ENCODE results near the gene PKN1. TPM values are rescaled to one million over a fixed set of nuclear protein-coding genes. Genes with fewer than 3 reads are reported as not detected.

PKN1 gene
- total RNA-seq, 1 donor = 164 TPM

DNA sequence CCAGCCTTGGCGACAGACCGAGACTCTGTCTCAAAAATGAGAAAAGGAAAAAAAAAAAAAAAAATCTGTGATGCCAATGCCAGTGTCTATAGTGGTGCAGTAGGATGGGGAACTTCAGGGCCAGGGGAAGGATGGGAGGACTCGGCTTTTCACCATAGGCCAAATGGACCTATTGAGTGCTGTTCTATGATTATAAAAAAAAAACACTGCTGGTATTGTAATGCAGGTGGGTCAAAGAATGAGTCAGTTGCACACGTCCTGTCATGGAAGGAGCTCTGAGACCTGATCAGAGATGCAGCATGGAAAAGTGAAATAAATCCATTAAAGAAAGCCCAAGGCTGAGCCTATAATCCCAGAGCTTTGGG lies 78.1 kb downstream of the PKN1 start:
- TF ChIP-seq CTCF (IDR thresholded peaks at IDR 0.05; ENCODE audit: insufficient read depth, low read length) = no peak
- H3K4me3 ChIP-seq (ENCODE audit: low read depth, low read length) = no peak overlapping the region
- DNase-seq (ENCODE audit: low read depth) = no peak

DNA sequence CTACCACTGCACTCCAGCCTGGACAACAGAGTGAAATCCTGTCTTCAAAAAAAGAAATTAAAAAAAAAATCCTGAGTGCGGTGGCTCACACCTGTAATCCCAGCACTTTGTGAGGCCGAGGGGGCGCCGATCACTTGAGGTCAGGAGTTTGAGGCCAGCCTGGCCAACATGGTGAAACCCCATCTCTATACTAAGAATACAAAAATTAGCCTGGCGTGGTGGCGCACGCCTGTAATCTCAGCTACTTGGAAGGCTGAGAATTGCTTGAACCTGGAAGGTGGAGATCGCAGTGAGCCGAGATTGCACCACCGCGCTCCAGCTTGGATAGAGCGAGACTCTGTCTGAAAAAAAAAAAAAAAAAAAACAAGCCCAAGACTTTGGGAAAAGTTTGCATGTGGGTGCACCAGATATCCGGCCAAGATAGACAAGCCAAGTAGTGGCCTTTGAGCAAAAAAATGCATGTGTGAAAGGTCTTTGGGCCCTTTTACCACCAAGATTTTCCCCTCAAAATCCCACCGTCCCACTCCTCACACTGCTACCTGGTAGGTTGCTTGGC lies 79.4 kb downstream of the PKN1 start:
- no peak overlapping the region for H3K4me3 ChIP-seq (ENCODE audit: low read depth, low read length)
- no peak for TF ChIP-seq CTCF (IDR thresholded peaks at IDR 0.05; ENCODE audit: insufficient read depth, low read length)
- no peak for DNase-seq (ENCODE audit: low read depth)

DNA sequence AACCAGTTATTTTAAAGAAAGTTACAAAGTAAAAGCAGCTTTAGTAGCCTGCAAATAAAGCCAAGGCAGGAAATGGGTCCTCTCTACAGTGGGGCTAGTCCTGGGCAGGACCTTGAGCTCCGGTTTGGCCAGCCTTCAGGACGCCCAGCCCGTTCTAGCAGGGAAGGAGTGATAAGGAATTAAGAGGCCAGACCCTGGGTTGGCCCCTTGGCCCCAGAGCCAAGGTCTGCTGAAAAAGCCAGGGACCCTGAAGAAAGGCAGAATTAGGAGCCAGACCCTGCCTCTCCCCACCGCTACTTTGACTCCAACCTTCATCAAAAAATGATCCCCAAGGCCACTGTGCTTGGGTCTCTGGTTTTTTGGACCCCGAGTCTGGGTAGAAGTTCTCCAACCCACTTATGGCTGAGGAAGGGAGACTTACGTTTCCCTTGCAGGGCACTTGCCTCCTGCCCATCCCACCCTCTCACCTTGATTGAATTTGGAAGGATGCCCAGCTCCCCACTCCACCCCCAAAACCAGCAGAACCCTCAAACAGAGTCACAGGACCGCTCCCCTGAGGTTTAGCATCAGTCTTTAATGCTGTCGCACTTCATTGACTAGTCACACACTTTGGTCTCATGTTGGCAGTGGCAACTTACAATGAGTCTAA lies 81.2 kb downstream of the PKN1 start:
- peak overlapping the region; percentile 4 for H3K4me3 ChIP-seq (ENCODE audit: low read depth, low read length)
- no peak for TF ChIP-seq CTCF (IDR thresholded peaks at IDR 0.05; ENCODE audit: insufficient read depth, low read length)
- DNase-seq (ENCODE audit: low read depth) = no peak

- no peak for TF ChIP-seq CTCF (IDR thresholded peaks at IDR 0.05; ENCODE audit: insufficient read depth, low read length)
- H3K4me3 ChIP-seq (ENCODE audit: low read depth, low read length) = peak overlapping the region; percentile 98
- DNase-seq (ENCODE audit: low read depth) = no peak
These were observed 82.5 kb downstream of the PKN1 start for GRCh38 chr19:14515501-14516047.

DNA sequence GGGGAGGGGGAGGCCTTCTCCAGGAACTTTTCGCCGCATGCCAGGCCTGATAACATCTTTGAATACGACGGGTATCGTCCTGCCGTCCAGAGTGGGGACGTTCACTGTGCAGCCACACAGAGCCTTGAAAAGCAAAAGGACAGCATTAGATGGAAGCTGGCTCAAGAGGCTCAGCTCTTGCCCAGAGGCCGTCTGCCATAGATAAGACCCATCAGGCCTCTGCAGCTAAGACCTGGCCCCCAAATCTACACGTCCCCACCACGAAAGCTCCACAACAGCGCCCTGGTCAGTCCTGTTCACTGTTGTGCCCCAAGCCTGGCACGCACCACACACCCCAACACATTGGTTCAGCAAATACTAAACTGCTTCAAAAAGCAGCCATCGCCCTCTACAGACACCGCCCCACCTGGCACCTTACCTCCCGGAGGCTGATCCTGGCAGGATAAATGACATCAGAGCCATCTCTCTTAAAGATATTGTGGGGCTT lies 83.0 kb downstream of the PKN1 start:
- DNase-seq (ENCODE audit: low read depth) = no peak
- TF ChIP-seq CTCF (IDR thresholded peaks at IDR 0.05; ENCODE audit: insufficient read depth, low read length) = no peak
- H3K4me3 ChIP-seq (ENCODE audit: low read depth, low read length) = peak overlapping the region; percentile 98

DNA sequence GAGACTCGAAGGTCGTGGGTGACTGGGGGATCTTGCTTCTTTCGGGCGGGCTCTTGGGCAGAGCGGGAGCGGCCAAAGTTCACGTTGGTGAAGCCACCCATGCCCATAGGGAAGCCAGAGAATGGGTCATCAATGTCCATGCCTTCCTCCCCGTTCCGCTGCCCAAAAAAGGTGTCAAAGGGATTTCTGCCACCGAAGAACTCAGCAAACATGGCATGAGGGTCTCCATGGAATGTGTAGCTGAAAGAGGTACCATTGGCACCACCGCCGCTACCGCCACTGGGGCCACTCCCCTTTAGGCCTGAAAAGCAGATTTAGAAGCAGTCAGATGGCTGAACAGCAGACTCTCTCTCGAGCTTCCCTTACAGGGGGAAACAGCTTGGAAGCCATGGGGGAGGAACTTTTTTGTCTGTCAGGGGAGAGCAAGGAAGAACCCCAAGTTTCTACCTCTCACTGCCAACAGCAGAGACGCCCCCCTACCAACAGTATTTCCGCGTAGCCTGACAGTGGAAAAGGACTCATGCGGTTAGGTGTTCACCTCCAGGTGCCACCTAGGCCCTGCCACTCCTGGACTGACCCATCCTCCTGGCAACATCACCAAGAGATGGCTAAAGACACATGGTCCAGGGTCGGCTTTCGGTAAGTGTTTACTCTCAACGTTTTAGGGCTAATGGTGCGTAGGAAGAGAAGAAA lies 83.8 kb downstream of the PKN1 start:
- DNase-seq (ENCODE audit: low read depth) = no peak
- H3K4me3 ChIP-seq (ENCODE audit: low read depth, low read length) = peak overlapping the region; percentile 98
- no peak for TF ChIP-seq CTCF (IDR thresholded peaks at IDR 0.05; ENCODE audit: insufficient read depth, low read length)
